HEK293T (cell line): ENCODE results near the gene PGM1.

ENCODE experiments used
- CTCF ChIA-PET: fragments of 350-600 bp; formaldehyde crosslinking; extraction: SDS; loops from one replicate; lab custom pipeline; 2021; ENCODE audit warnings: antibody characterized with exemption, inconsistent platforms; lab: Yijun Ruan, JAX
- POLR2A ChIA-PET: fragments of 350-600 bp; formaldehyde crosslinking; extraction: SDS; loops from one replicate; lab custom pipeline; 2020; ENCODE audit warnings: antibody characterized with exemption, inconsistent platforms; lab: Yijun Ruan, JAX
- DNase-seq: peaks from one replicate; pipeline ENCODE4 v3.0.0; 2012; ENCODE audit warnings: mixed read lengths; ENCODE audit errors: extremely low spot score
- ARNT ChIP-seq: fragments of 450-650 bp; IDR thresholded peaks from 2 replicates; pipeline ENCODE4 v1.6.1; 2017; ENCODE audit warnings: mild to moderate bottlenecking
- BHLHE40 ChIP-seq: fragments of 450-650 bp; IDR thresholded peaks from 2 replicates; pipeline ENCODE4 v1.6.1; 2016; ENCODE audit warnings: mild to moderate bottlenecking, moderate library complexity, borderline replicate concordance
- CTBP1 ChIP-seq: fragments of 450-650 bp; IDR thresholded peaks from 2 replicates; pipeline ENCODE4 v1.6.1; 2016; ENCODE audit warnings: borderline replicate concordance
- ELF4 ChIP-seq: fragments of 450-650 bp; IDR thresholded peaks from 2 replicates; pipeline ENCODE4 v1.6.1; 2017; ENCODE audit warnings: antibody characterized with exemption
- FOXA1 ChIP-seq: fragments of 450-650 bp; IDR thresholded peaks from 2 replicates; pipeline ENCODE4 v1.6.1; 2016; ENCODE audit warnings: mild to moderate bottlenecking
- FOXK2 ChIP-seq: fragments of 450-650 bp; IDR thresholded peaks from 2 replicates; pipeline ENCODE4 v1.6.1; 2016; ENCODE audit warnings: mild to moderate bottlenecking
- FOXM1 ChIP-seq: fragments of 450-650 bp; IDR thresholded peaks from 2 replicates; pipeline ENCODE4 v1.6.1; 2017; ENCODE audit warnings: mild to moderate bottlenecking, borderline replicate concordance
- L3MBTL2 ChIP-seq: fragments of 450-650 bp; conservative IDR thresholded peaks from 2 replicates; pipeline ENCODE4 v1.6.1; 2016; ENCODE audit warnings: mild to moderate bottlenecking
- LEF1 ChIP-seq: fragments of 450-650 bp; IDR thresholded peaks from 2 replicates; pipeline ENCODE4 v1.6.1; 2017; ENCODE audit warnings: mild to moderate bottlenecking, borderline replicate concordance
- NFRKB ChIP-seq: fragments of 450-650 bp; IDR thresholded peaks from 2 replicates; pipeline ENCODE4 v1.6.1; 2016; ENCODE audit warnings: mild to moderate bottlenecking, moderate library complexity
- PKNOX1 ChIP-seq: fragments of 450-650 bp; IDR thresholded peaks from 2 replicates; pipeline ENCODE4 v1.6.1; 2016
- SP1 ChIP-seq: fragments of 450-650 bp; IDR thresholded peaks from 2 replicates; pipeline ENCODE4 v1.6.1; 2017
- SUZ12 ChIP-seq: fragments of 450-650 bp; IDR thresholded peaks from 2 replicates; pipeline ENCODE4 v1.6.1; 2016; ENCODE audit warnings: mild to moderate bottlenecking
- TARDBP ChIP-seq: fragments of 450-650 bp; IDR thresholded peaks from 2 replicates; pipeline ENCODE4 v1.6.1; 2016
- ZNF384 ChIP-seq: fragments of 450-650 bp; IDR thresholded peaks from 2 replicates; pipeline ENCODE4 v1.6.1; 2016

The PGM1 gene

GRCh38 chr1:63593303-63593885 lies at the start of gene PGM1:
Gene PGM1, plus strand, starts transcription at chr1:63593411. Its CDS starts 78 bp downstream, at chr1:63593489.
- CTCF ChIA-PET, result interaction anchor here (0.5 kb wide), 1 partner anchor 38 kb away, joined by 5 read pairs; no protein-coding TSS in a partner anchor
- POLR2A ChIA-PET, result interaction anchor here (1.2 kb wide), 1 partner anchor 15 kb away, joined by 4 read pairs; no protein-coding TSS in a partner anchor
- TF ChIP-seq TARDBP (no peak), ZNF384 (no peak), L3MBTL2 (peak; percentile 61; the same call in 1 of the 2 replicates), SP1 (no peak), ARNT (peak; percentile 57; the same call in 1 of the 2 replicates)
- DNase-seq, result peak; percentile 85

- ChIA-PET POLR2A (no interaction called here), CTCF (interaction anchor here (1.2 kb wide), 1 partner anchor 8 kb away, joined by 4 read pairs; no protein-coding TSS in a partner anchor)
- no peak for DNase-seq
- TF ChIP-seq NFRKB (no peak), FOXK2 (no peak)
These were observed 47.4 kb upstream of the PGM1 start for GRCh38 chr1:63545780-63546179.

DNA sequence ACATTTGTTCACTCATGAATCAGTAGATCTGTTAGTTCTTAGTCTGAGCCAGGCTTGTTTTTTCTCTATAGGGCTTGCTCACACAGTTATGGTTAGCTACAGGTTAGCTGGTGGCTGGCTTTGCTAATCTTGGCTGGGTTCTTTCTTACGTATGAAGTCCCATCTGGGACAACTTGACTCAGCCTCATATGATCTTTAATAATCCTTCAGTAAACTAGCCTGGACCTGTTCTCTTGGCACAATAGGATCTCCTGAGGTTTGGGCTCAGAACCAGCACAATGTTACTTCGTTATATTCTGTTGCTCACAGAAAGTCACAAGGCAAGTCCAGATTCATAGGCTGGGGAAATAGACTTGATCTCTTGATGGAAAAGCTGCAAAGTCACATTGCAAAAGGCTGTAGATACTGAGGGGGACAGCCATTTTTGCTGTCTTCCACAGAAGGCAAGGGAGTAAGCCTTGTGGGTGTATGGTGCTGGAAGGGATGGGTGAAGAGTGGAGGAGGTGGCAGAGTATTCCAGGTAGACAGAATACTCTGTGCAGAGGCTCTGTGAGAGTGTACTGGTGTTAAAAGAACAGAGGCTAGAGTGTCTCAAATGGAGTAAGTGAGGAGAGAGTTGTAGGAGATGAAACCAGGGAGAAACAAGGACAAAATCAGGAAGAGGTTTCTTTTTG lies 45.5 kb upstream of the PGM1 start:
- POLR2A ChIA-PET, result interaction anchor here (0.6 kb wide), 1 partner anchor 501 kb away, joined by 3 read pairs; no protein-coding TSS in a partner anchor
- no peak for DNase-seq
- CTCF ChIA-PET, result interaction anchor here (1.2 kb wide), 1 partner anchor 10 kb away, joined by 5 read pairs; no protein-coding TSS in a partner anchor
- TF ChIP-seq ELF4, result no peak
- TF ChIP-seq NFRKB, result no peak
- TF ChIP-seq SUZ12, result no peak
- no peak for TF ChIP-seq L3MBTL2
- no peak for TF ChIP-seq BHLHE40
- no peak for TF ChIP-seq FOXM1
- TF ChIP-seq FOXA1, result no peak
- no peak for TF ChIP-seq ARNT

DNA sequence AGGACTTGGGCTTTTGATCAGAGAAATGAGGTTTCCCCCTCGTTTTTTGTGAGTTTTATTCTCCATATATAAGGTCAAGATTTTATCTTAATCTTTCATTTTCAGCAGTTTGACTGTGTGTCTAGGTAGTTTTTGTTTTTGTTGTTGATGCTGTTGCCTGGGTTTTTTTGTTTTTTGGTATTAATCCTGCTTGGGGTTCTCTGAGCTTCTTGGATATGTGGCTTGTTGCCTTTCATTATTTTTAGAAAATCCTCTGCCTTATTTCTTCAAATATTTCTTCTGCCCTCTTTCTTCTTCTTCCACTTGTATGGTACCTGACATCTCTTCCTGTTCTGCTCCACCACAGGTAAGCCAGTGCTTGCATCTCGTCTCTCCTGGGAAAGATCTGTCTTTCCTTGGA lies 44.9 kb upstream of the PGM1 start:
- TF ChIP-seq ELF4 (no peak), SP1 (no peak), SUZ12 (no peak), L3MBTL2 (no peak), FOXA1 (no peak), TARDBP (no peak), BHLHE40 (no peak), LEF1 (no peak), CTBP1 (no peak), PKNOX1 (no peak), FOXK2 (no peak)
- POLR2A ChIA-PET, result interaction anchor here (0.6 kb wide), 1 partner anchor 501 kb away, joined by 3 read pairs; no protein-coding TSS in a partner anchor
- CTCF ChIA-PET, result interaction anchor here (1.2 kb wide), 1 partner anchor 10 kb away, joined by 5 read pairs; no protein-coding TSS in a partner anchor
- no peak for DNase-seq

DNA sequence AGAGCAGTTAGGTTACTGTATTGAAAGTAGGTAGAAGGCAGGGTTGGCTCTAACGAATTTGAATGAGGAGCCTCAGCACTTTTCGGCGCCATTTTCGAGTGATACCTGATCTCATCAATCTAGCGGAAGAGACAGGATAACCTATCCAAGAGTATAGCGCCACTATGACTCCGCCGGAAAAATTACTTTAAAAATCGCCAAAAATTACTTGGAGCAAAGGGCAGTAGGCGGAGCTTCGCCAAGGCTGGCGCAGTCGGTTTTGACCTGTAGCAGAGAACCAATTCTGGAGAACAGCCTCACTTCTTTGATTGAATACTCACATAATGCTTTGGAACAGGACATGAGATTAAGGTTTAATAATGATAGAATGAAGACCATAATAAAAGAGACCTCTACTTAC lies 44.3 kb upstream of the PGM1 start:
- POLR2A ChIA-PET, result no interaction called here
- no peak for TF ChIP-seq SUZ12
- TF ChIP-seq NFRKB, result no peak
- TF ChIP-seq L3MBTL2, result no peak
- TF ChIP-seq TARDBP, result no peak
- no peak for TF ChIP-seq ZNF384
- no peak for TF ChIP-seq ELF4
- CTCF ChIA-PET, result no interaction called here
- DNase-seq, result no peak

- TF ChIP-seq FOXM1, result no peak
- TF ChIP-seq ARNT, result no peak
- no peak for TF ChIP-seq SP1
- TF ChIP-seq PKNOX1, result no peak
- no peak for TF ChIP-seq ZNF384
- no peak for TF ChIP-seq FOXA1
- no peak for TF ChIP-seq FOXK2
- TF ChIP-seq LEF1, result no peak
- DNase-seq, result no peak
- ChIA-PET POLR2A (no interaction called here), CTCF (interaction anchor here (0.6 kb wide), 1 partner anchor 38 kb away, joined by 5 read pairs; no protein-coding TSS in a partner anchor)
These were observed 37.7 kb upstream of the PGM1 start for GRCh38 chr1:63555480-63555879.

- peak; percentile 56 for DNase-seq
- POLR2A ChIA-PET, result no interaction called here
These were observed 35.7 kb upstream of the PGM1 start for GRCh38 chr1:63557365-63557987.

More at GRCh38 chr1:63557365-63557987, 35.7 kb upstream of the PGM1 start:
- no peak for TF ChIP-seq ARNT
- no peak for TF ChIP-seq PKNOX1
- CTCF ChIA-PET, result interaction anchor here (0.5 to 1.3 kb wide), 5 partner anchors 10 to 172 kb away, joined by 3 to 5 read pairs (median 3); no protein-coding TSS in a partner anchor
